ENCODE results near the gene BRINP3.

DNA sequence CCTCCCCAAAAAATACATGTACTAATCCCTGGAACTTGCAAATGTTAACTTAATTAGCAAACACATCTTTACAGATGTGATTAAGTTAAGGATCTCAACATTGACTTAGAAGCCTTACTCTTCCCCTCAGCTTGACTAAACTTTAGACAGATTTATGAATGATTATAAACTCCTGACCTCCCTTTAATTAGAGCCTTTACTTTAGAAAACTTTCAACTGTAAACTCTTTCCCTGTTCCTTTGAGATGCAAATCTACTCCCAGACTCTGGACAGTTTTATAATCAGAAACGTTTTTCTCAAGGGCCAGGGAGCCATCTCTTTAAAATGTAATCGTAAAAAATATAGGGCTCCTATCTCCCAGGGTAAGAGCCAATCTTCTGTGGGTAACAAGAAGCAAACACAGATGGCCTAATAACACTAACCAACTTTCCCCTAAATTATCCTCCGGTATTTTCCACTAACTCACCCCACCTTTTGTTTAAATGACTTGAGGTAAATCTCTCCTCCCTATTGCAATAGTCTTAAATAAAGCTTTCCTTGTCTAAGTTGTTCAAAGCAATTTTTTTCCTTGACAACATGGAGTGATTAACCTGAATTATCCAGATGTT is 284.1 kb downstream of the BRINP3 start:
- TF ChIP-seq CTCF (IDR thresholded peaks at IDR 0.05; ENCODE audit: insufficient read depth, low read depth, low read length): no peak
- TF ChIP-seq EZH2 (IDR thresholded peaks at IDR 0.05; ENCODE audit: insufficient read depth, low read length): no peak

All from astrocyte (in vitro differentiated cells and primary cell).